Fibroblast of lung (primary cell): ENCODE data around the gene CNNM3.

ENCODE experiments used
- EZH2 ChIP-seq: IDR thresholded peaks from 2 replicates; pipeline ENCODE4 v1.5.1; 2012; ENCODE audit warnings: low read length, control low read depth, mild to moderate bottlenecking; ENCODE audit errors: missing control alignments
- TF ChIP-seq, protein P1 (sequence below), 2 donors: IDR thresholded peaks in 1 of 2; conservative IDR thresholded peaks in 1 of 2; 1 replicate in 1 of 2; 2 replicates in 1 of 2; pipeline ENCODE4 v1.5.1; 2011 to 2012; ENCODE audit warnings: low read length in 2 of 2, control low read depth in 1 of 2, inconsistent platforms in 1 of 2, low read depth in 1 of 2, mild to moderate bottlenecking in 1 of 2

- TF ChIP-seq, protein P1, sequence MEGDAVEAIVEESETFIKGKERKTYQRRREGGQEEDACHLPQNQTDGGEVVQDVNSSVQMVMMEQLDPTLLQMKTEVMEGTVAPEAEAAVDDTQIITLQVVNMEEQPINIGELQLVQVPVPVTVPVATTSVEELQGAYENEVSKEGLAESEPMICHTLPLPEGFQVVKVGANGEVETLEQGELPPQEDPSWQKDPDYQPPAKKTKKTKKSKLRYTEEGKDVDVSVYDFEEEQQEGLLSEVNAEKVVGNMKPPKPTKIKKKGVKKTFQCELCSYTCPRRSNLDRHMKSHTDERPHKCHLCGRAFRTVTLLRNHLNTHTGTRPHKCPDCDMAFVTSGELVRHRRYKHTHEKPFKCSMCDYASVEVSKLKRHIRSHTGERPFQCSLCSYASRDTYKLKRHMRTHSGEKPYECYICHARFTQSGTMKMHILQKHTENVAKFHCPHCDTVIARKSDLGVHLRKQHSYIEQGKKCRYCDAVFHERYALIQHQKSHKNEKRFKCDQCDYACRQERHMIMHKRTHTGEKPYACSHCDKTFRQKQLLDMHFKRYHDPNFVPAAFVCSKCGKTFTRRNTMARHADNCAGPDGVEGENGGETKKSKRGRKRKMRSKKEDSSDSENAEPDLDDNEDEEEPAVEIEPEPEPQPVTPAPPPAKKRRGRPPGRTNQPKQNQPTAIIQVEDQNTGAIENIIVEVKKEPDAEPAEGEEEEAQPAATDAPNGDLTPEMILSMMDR (conservative IDR thresholded peaks at IDR 0.05 in 1 of 2, IDR thresholded peaks at IDR 0.05 in 1 of 2; ENCODE audit: low read depth in 1 of 2, low read length in 2 of 2): no peak
- no peak for TF ChIP-seq EZH2
Measured at GRCh38 chr2:96861074-96861473, 45.0 kb downstream of the CNNM3 start.
